Tibial artery (tissue), 4 donors: ENCODE data around the gene DCAF7.

Experiments used
- DNase-seq, 2 donors: peaks; one replicate each; pipeline ENCODE4 v3.0.0-alpha.2; 2019
- H3K27ac ChIP-seq, 2 donors: fragments of 200-600 bp; sonication (generic) in 1 of 2; 1 replicate in 1 of 2; 2 replicates in 1 of 2; pipeline ENCODE4 v1.5.1; 2018 to 2019; ENCODE audit warnings: mild to moderate bottlenecking in 1 of 2
- H3K27me3 ChIP-seq, 2 donors: fragments of 200-600 bp; sonication (generic) in 1 of 2; one replicate each; pipeline versions ENCODE4 v1.5.1 to v1.6.0; 2016 to 2019
- H3K36me3 ChIP-seq, 3 donors: fragments of 200-600 bp; sonication (generic) in 2 of 3; one replicate each; pipeline ENCODE4 v1.5.1; 2016 to 2019; ENCODE audit warnings: mild to moderate bottlenecking in 2 of 3
- H3K4me1 ChIP-seq, 4 donors: fragments of 200-600 bp; sonication (generic) in 2 of 4; 1 replicate in 3 of 4; 2 replicates in 1 of 4; pipeline ENCODE4 v1.5.1; 2016 to 2019
- H3K4me3 ChIP-seq, 2 donors: fragments of 200-600 bp; sonication (generic) in 1 of 2; 1 replicate in 1 of 2; 2 replicates in 1 of 2; pipeline ENCODE4 v1.5.1; 2018 to 2019; ENCODE audit warnings: mild to moderate bottlenecking in 2 of 2
- H3K9me3 ChIP-seq, 3 donors: fragments of 200-600 bp; sonication (generic) in 1 of 3; one replicate each; pipeline ENCODE4 v1.5.1; 2016 to 2019
- intact Hi-C: fragments of 100-400 bp; cut with DNase I; formaldehyde crosslinking; loops from one replicate; pipeline ENCODE4 v1.15.0; 2023; ENCODE audit warnings: low total_unique reads
- TF ChIP-seq, protein P1 (sequence below), 2 experiments: fragments of 200-600 bp in 1 of 2; fragments of 450-650 bp in 1 of 2; IDR thresholded peaks; one replicate each; pipeline ENCODE4 v1.5.1; 2017 to 2019; ENCODE audit warnings: antibody characterized with exemption in 2 of 2, mild to moderate bottlenecking in 1 of 2, moderate library complexity in 1 of 2

Gene DCAF7

DNA sequence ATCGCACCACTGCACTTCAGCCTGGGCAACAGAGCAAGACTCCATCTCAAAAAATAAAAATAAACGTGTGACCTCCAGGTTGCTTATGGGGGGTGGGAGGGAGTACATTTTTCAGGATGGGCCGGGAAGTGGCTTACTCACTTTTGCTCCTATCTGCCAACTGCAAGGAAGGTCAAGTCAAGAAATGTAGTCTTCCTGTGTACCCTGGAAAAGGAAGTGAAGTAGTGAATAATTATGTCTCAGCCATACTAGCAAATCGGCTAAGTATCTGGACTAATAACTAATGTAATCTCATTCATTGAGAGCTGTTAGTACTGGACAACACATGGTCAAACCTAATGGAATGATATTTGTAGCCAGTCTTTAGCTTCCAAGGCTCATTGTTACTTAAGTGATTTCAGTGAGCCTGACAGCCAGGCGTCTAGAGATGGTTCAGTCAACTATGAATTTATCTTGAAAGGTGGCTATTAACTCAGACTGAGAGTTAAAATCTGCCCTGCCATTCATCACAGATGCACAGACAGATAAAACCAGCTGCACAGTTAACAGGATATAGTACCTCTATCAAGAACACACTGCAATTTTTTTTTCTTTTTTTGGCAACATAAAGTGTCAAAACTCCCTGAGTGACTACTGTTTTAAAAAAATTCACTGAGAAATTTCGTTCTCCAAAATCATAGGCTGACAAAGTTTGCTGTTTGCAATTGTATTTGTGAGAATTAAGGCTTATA, 46.7 kb downstream of the DCAF7 start:
- Histone ChIP-seq H3K4me3 (no peak overlapping the region), H3K9me3 (no peaks in the 10 kb centered on the region), H3K36me3 (peaks cover 0 to 18% (median 16%) of the 10 kb centered on the region in 3 donors), H3K4me1 (peaks cover 0 to 16% (median 7%) of the 10 kb centered on the region in 4 donors), H3K27me3 (no peaks in the 10 kb centered on the region), H3K27ac (no peak overlapping the region)
- no peak for DNase-seq
- TF ChIP-seq, protein P1, sequence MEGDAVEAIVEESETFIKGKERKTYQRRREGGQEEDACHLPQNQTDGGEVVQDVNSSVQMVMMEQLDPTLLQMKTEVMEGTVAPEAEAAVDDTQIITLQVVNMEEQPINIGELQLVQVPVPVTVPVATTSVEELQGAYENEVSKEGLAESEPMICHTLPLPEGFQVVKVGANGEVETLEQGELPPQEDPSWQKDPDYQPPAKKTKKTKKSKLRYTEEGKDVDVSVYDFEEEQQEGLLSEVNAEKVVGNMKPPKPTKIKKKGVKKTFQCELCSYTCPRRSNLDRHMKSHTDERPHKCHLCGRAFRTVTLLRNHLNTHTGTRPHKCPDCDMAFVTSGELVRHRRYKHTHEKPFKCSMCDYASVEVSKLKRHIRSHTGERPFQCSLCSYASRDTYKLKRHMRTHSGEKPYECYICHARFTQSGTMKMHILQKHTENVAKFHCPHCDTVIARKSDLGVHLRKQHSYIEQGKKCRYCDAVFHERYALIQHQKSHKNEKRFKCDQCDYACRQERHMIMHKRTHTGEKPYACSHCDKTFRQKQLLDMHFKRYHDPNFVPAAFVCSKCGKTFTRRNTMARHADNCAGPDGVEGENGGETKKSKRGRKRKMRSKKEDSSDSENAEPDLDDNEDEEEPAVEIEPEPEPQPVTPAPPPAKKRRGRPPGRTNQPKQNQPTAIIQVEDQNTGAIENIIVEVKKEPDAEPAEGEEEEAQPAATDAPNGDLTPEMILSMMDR (IDR thresholded peaks at IDR 0.05) = no peak
- intact Hi-C loops = no loop called here

DNA sequence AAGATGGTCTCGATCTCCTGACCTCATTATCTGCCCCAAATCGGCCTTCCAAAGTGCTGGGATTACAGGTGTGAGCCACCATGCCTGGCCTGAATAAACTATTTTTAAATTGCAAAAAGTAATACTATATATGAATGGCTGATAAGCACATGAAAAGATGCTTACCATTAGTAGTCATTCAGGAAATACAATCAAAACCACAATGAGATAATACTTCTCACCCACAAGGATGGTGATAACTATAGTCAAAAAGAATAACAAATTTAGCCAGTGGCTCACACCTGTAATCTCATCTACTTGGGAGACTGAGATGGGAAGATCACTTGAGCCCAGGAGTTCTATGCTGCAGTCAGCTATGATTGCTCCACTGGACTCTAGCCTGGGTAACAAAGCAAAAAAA, 48.0 kb downstream of the DCAF7 start:
- intact Hi-C loops = no loop called here
- TF ChIP-seq, protein P1 (IDR thresholded peaks at IDR 0.05) = no peak
- H3K27me3 ChIP-seq = no peaks in the 10 kb centered on the region

DNA sequence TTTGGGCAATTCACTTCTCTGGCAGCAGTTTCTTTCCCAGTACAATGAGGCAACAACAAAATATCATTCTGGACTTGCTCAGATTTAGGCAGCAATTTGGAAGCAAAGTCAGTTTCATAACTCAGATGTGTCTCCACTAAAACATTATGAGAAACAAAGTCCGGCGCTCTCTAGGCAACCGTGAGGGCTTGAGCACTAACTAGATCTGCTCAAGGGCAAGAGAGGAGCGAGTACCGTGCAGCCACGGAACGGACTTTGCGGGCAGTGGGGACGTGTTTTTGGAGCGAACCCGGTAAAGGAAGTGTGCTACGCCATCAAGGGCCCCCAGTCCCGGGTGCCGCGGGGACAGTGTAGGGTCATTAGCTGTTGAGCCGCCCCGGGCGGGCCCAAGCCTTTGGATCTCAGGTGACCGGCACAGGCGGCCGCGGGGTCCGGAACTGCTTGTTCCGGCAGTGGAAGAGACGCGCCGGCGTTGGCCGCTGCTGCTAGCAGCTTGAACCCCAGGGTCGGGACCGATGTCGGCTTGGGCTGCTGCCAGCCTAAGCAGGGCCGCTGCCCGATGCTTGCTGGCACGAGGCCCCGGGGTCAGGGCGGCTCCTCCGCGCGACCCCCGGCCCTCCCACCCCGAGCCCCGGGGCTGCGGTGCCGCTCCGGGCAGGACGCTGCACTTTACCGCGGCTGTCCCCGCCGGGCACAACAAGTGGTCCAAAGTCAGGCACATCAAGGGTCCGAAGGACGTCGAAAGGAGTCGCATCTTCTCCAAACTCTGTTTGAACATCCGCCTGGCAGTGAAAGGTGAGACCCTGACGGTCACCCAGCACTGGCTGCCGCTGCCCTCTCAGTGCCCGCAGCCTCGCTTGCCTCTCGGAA, 50.5 kb downstream of the DCAF7 start, which contains the start of gene TACO1:
Gene TACO1, plus strand, starts transcription at position 327 of the 870 bp plus-strand sequence. Its CDS starts 189 bp downstream, at position 516.
- TF ChIP-seq, protein P1 (IDR thresholded peaks at IDR 0.05) = no peak
- intact Hi-C loops = no loop called here
- no peaks in the 10 kb centered on the region for H3K9me3 ChIP-seq
- H3K27ac ChIP-seq = peak within 1 kb of the TSS; percentile 89 to 91
- peak within 1 kb of the TSS; percentile 78 to 88 for H3K4me3 ChIP-seq
- DNase-seq = peak; percentile 72 to 86
- peaks cover 0 to 17% (median 7%) of the 10 kb centered on the region in 4 donors for H3K4me1 ChIP-seq
- no peaks in the 10 kb centered on the region for H3K27me3 ChIP-seq
- peaks cover 13 to 28% (median 22%) of the 10 kb centered on the region in 3 donors for H3K36me3 ChIP-seq

More for the DNA sequence above, 48.0 kb downstream of the DCAF7 start:
- Histone ChIP-seq H3K4me1 (peaks cover 0 to 17% (median 7%) of the 10 kb centered on the region in 4 donors), H3K9me3 (no peaks in the 10 kb centered on the region), H3K4me3 (no peak overlapping the region), H3K27ac (no peak overlapping the region), H3K36me3 (peaks cover 0 to 12% (median 9%) of the 10 kb centered on the region in 3 donors)
- no peak for DNase-seq

DNA sequence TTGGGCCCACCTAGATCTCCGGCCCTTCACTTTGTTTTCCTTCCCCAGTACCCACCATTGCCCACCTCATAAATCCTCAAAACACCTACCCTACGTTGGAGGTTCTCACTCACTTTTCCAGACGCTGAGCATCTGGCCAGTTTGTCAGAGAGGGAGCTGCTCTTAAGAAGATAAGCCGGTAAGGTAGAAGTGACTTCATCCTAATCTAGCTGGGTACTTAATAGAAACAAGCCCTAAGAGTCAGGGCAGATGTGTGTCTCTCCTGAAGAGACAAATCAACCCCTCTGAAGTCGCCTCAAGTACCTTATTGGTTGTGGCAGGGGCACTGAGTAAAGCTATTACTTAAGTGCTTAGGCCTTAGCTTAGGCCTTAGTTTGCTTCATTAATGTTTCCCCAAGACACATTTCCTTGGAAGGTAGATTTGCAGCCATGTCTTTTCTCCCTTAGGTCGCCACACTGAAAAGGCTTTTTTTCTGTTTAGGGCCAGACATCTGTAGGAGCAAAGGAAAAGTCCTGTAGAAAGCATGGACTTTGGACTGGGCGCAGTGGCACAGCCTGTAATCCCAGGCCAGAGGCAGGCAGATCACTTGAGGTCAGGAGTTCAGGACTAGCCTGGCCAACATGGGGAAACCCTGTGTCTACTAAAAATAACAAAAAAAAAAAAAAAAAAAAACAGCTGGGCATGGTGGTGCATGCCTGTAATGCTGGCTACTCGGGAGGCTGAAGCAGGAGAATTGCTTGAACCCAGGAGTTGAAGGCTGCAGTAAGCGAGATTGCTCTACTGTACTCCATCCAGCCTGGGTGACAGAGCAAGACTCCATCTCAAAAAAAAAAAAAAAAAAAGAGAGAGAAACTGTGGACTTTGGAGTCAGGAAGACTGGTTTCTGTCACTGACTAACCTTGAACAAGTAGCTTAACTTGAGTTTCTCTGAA, 51.4 kb downstream of the DCAF7 start:
- H3K4me3 ChIP-seq = peak overlapping the region; percentile 78 to 88
- H3K27me3 ChIP-seq = no peaks in the 10 kb centered on the region
- H3K9me3 ChIP-seq = no peaks in the 10 kb centered on the region
- DNase-seq = no peak
- H3K27ac ChIP-seq = peak overlapping the region; percentile 89 to 91
- H3K4me1 ChIP-seq = peaks cover 0 to 17% (median 7%) of the 10 kb centered on the region in 4 donors
- intact Hi-C loops = no loop called here
- TF ChIP-seq, protein P1 (IDR thresholded peaks at IDR 0.05) = no peak
- H3K36me3 ChIP-seq = peaks cover 21 to 37% (median 27%) of the 10 kb centered on the region in 3 donors
